MM.1S (cell line): Measurements from ENCODE around the gene PATJ.

Experiments
- DNase-seq: peaks from one replicate; pipeline ENCODE4 v3.0.0-alpha.2; 2015
- H2AFZ ChIP-seq: fragments of 300-600 bp; sonication (generic); 2 replicates; pipeline ENCODE4 v1.6.0; 2016; ENCODE audit warnings: antibody characterized with exemption, low read length
- H3F3A ChIP-seq: fragments of 300-600 bp; sonication (generic); 2 replicates; pipeline ENCODE4 v1.6.1; 2016; ENCODE audit warnings: mild to moderate bottlenecking, antibody characterized with exemption, low read length, moderate library complexity, mixed read lengths; ENCODE audit not compliant: insufficient read depth
- H3K27ac ChIP-seq: fragments of 300-600 bp; sonication (generic); 2 replicates; pipeline ENCODE4 v1.5.1; 2016; ENCODE audit warnings: mild to moderate bottlenecking, low read length
- H3K27me3 ChIP-seq: fragments of 300-600 bp; sonication (generic); replicated peaks from 2 replicates; pipeline ENCODE4 v1.6.0; 2016; ENCODE audit warnings: low read length; ENCODE audit not compliant: insufficient read depth
- H3K36me3 ChIP-seq: fragments of 300-600 bp; sonication (generic); replicated peaks from 2 replicates; pipeline ENCODE4 v1.6.1; 2016; ENCODE audit warnings: mild to moderate bottlenecking, low read length, mixed read lengths; ENCODE audit not compliant: insufficient read depth
- H3K4me1 ChIP-seq: fragments of 300-600 bp; sonication (generic); 2 replicates; pipeline ENCODE4 v1.6.1; 2016; ENCODE audit warnings: low read length, mixed read lengths
- H3K4me2 ChIP-seq: fragments of 300-600 bp; sonication (generic); 2 replicates; pipeline ENCODE4 v1.6.0; 2016; ENCODE audit warnings: low read depth, low read length
- H3K4me3 ChIP-seq: fragments of 300-600 bp; sonication (generic); 2 replicates; pipeline ENCODE4 v1.5.1; 2016; ENCODE audit warnings: low read length, mixed read lengths
- H3K79me2 ChIP-seq: fragments of 300-600 bp; sonication (generic); 2 replicates; pipeline ENCODE4 v1.6.1; 2016; ENCODE audit warnings: mixed run types, low read length, mixed read lengths
- H3K9ac ChIP-seq: fragments of 300-600 bp; sonication (generic); 2 replicates; pipeline ENCODE4 v1.6.1; 2016; ENCODE audit warnings: low read length, mixed read lengths
- H3K9me2 ChIP-seq: fragments of 300-600 bp; sonication (generic); replicated peaks from 2 replicates; pipeline ENCODE4 v1.6.1; 2016; ENCODE audit warnings: mild to moderate bottlenecking, low read length, mixed read lengths; ENCODE audit not compliant: insufficient read depth
- H3K9me3 ChIP-seq: fragments of 300-600 bp; sonication (generic); replicated peaks from 2 replicates; pipeline ENCODE4 v1.6.1; 2016; ENCODE audit warnings: mild to moderate bottlenecking, low read length, mixed read lengths; ENCODE audit not compliant: insufficient read depth
- H4K20me1 ChIP-seq: fragments of 300-600 bp; sonication (generic); 2 replicates; pipeline ENCODE4 v1.6.1; 2016; ENCODE audit warnings: mild to moderate bottlenecking, low read length, moderate library complexity, mixed read lengths; ENCODE audit not compliant: insufficient read depth
- EZH2 ChIP-seq: fragments of 300-600 bp; sonication (generic); optimal IDR thresholded peaks from 2 replicates; pipeline ENCODE3; 2017; ENCODE audit warnings: low read depth, mild to moderate bottlenecking, antibody characterized with exemption, low read length, mixed read lengths
- EZH2phosphoT487 ChIP-seq: fragments of 300-600 bp; sonication (generic); IDR thresholded peaks from 2 replicates; pipeline ENCODE4 v1.6.1; 2018; ENCODE audit warnings: antibody characterized with exemption, low read length
- TF ChIP-seq, protein P1 (sequence below): fragments of 300-600 bp; sonication (generic); IDR thresholded peaks from 2 replicates; pipeline ENCODE4 v1.5.1; 2016; ENCODE audit warnings: antibody characterized with exemption, low read length, mixed read lengths

The PATJ gene

DNA sequence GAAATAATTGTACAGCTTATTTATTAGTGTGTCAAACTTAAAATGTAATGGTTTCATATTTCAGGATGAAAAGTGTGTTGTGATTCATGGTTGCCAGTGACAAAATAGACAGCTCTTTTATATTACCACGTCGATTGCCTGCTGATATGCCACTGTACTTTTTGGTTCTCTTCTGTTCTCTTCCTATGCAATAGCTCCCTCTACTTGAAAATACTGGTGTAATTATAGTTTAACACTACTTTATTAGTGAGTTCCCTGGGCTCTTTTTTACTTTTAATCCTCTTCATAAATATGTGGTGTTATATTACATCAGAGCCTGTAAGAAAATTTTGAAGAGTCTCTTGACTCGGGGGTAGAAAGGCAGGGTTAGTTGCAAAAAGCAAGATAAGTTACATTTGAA lies 111.3 kb downstream of the PATJ start:
- H3K4me2 ChIP-seq, result no peak overlapping the region
- H3K9me2 ChIP-seq, result no peaks in the 10 kb centered on the region
- no peak overlapping the region for H3K9ac ChIP-seq
- no peaks in the 10 kb centered on the region for H3K36me3 ChIP-seq
- no peaks in the 10 kb centered on the region for H3F3A ChIP-seq
- no peak overlapping the region for H3K4me3 ChIP-seq
- H3K9me3 ChIP-seq, result no peaks in the 10 kb centered on the region
- no peaks in the 10 kb centered on the region for H3K4me1 ChIP-seq
- H4K20me1 ChIP-seq, result no peaks in the 10 kb centered on the region
- H3K27ac ChIP-seq, result no peak overlapping the region
- no peak for DNase-seq
- no peaks in the 10 kb centered on the region for H3K27me3 ChIP-seq
- H3K79me2 ChIP-seq, result no peaks in the 10 kb centered on the region
- H2AFZ ChIP-seq, result no peak overlapping the region
- TF ChIP-seq EZH2, result no peak
- TF ChIP-seq EZH2phosphoT487, result no peak
- TF ChIP-seq, protein P1, sequence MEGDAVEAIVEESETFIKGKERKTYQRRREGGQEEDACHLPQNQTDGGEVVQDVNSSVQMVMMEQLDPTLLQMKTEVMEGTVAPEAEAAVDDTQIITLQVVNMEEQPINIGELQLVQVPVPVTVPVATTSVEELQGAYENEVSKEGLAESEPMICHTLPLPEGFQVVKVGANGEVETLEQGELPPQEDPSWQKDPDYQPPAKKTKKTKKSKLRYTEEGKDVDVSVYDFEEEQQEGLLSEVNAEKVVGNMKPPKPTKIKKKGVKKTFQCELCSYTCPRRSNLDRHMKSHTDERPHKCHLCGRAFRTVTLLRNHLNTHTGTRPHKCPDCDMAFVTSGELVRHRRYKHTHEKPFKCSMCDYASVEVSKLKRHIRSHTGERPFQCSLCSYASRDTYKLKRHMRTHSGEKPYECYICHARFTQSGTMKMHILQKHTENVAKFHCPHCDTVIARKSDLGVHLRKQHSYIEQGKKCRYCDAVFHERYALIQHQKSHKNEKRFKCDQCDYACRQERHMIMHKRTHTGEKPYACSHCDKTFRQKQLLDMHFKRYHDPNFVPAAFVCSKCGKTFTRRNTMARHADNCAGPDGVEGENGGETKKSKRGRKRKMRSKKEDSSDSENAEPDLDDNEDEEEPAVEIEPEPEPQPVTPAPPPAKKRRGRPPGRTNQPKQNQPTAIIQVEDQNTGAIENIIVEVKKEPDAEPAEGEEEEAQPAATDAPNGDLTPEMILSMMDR, result no peak

GRCh38 chr1:61864489-61864888 lies 122.2 kb downstream of the PATJ start:
- Histone ChIP-seq H2AFZ (no peak overlapping the region), H3K9ac (no peak overlapping the region), H3K4me2 (no peak overlapping the region), H4K20me1 (no peaks in the 10 kb centered on the region), H3K4me1 (no peaks in the 10 kb centered on the region), H3K36me3 (no peaks in the 10 kb centered on the region), H3K4me3 (no peak overlapping the region), H3K9me2 (no peaks in the 10 kb centered on the region), H3K27ac (no peak overlapping the region), H3K79me2 (no peaks in the 10 kb centered on the region), H3K9me3 (no peaks in the 10 kb centered on the region), H3K27me3 (no peaks in the 10 kb centered on the region), H3F3A (no peaks in the 10 kb centered on the region)
- TF ChIP-seq, protein P1, result no peak
- TF ChIP-seq EZH2phosphoT487 (no peak), EZH2 (no peak)
- DNase-seq, result no peak

DNA sequence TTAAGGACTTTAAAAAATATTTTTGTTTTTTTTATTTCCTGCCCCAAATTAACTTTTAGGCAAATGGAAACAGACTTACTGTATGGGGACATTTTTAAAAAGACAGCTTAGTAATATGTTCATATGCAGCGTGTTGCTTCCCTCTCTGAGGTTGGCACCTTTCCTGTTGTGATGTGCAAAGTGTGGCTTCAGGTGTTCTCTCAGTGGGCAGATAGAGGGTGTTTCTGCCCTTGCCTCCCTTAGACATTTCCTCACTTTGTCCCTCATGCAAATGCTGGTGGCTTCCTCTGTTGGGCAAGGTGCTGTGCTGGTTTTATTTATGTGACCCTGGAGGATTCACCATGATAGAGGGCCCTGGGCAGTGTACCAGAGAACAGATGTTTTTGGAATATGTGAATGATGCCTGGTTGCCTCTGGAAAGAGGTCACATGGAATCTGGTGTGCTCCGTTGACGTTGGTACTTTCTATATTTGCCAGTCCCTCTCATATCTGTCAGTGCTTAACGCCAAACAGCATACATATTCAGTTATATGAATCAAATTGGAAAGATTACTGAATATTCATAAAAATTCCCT lies 123.5 kb downstream of the PATJ start:
- Histone ChIP-seq H3K9me2 (no peaks in the 10 kb centered on the region), H2AFZ (no peak overlapping the region), H3K79me2 (no peaks in the 10 kb centered on the region), H3F3A (no peaks in the 10 kb centered on the region), H3K27me3 (no peaks in the 10 kb centered on the region), H3K9me3 (no peaks in the 10 kb centered on the region), H3K27ac (no peak overlapping the region), H3K4me1 (no peaks in the 10 kb centered on the region), H3K4me2 (no peak overlapping the region), H3K36me3 (no peaks in the 10 kb centered on the region), H3K4me3 (no peak overlapping the region), H3K9ac (no peak overlapping the region), H4K20me1 (no peaks in the 10 kb centered on the region)
- DNase-seq, result peak; percentile 9
- TF ChIP-seq EZH2 (no peak), EZH2phosphoT487 (no peak)
- TF ChIP-seq, protein P1, result no peak
